NCI-H2227 treated with DMSO at 0.1 percent for 48 hours (cell line): Measurements from ENCODE around the gene MCEMP1.
A peak's percentile ranks its signal among the peaks of the same experiment; 100 is the strongest.

ENCODE experiments used
- DNase-seq: peaks from one replicate; lab custom pipeline; 2025; lab: John Stamatoyannopoulos, UW

MCEMP1 gene

DNA sequence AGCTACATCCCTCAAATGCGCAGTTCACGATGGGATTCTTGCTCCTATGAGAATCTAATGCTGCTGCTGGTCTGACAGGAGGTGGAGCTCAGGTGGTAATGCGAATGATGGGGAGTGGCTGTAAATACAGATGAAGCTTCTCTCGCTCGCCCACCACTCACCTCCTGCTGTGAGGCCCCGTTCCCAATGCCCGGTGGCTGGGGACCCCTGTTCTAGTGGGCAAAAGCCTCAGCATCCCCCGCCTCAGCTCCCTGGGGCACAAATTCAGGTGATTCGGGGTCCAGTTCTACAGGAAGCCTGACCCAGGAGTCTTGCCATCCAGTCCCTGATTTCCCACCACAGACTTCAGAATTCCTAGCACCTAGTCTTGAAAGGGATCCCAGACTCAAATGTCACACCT lies 4.4 kb upstream of the MCEMP1 start:
- no peak for DNase-seq

DNA sequence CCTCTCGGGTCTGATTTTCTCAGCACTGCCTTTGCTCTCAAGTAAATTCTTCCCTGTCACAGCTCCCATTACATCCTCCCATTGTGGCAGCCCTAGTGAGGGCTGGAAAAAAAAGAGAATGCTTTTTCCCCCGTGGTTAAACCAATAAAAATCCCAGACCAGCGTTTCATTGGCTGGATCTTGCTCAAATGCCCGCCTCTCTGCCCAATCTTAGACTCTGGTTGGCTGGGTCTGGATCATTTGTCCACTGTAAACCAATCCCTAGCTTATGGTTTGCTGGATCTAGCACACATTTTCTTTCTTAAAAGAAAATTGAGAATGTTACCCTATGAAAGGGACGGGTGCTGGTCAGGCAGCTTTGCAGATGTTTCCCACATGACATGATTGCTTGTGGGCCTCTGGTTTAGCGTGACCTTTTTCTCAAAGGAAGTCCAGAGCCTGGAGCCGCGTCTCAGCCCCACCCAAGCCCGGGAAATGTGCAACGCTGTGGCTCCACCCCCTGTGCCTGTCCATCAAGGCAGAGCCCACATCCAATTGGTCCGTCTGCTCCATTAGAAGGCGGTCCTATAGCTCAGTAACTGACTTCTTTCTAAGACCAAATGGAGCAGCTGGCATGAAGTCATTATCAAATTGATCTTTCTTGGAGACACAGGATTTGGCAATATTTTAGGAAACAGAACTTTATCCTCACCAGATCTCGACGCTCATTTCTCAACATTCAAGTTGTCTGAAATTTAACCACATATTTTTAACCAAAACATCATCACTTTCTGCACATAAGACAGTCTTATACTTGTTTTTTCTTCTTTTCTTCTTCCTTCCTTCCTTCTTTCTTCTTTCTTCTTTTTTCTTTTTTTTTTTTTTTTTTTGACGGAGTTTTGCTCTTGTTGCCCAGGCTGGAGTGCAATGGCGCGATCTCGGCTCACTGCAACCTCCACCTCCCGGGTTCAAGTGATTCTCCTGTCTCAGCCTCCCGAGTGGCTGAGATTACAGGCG lies 2.6 kb upstream of the MCEMP1 start:
- no peak for DNase-seq

DNA sequence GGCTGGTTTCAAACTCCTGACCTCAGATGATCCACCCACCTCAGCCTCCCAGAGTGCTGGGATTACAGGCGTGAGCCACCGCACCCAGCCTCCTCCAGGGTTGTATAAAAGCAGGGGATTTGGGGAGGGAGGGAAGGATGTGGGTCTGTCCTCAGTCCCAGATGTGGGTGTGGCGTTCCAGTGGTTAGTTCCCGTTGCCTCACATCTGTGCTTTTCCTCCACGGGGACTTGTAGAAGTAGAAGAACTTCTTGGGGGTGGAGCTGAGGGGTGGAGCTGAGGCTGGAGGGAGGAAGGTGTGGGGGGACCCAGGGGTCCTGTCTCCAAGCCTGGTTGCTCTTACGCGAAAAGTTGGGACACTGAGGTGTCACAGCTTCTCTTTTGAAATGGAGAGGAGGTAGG lies 514 bp upstream of the MCEMP1 start:
- DNase-seq: no peak

DNA sequence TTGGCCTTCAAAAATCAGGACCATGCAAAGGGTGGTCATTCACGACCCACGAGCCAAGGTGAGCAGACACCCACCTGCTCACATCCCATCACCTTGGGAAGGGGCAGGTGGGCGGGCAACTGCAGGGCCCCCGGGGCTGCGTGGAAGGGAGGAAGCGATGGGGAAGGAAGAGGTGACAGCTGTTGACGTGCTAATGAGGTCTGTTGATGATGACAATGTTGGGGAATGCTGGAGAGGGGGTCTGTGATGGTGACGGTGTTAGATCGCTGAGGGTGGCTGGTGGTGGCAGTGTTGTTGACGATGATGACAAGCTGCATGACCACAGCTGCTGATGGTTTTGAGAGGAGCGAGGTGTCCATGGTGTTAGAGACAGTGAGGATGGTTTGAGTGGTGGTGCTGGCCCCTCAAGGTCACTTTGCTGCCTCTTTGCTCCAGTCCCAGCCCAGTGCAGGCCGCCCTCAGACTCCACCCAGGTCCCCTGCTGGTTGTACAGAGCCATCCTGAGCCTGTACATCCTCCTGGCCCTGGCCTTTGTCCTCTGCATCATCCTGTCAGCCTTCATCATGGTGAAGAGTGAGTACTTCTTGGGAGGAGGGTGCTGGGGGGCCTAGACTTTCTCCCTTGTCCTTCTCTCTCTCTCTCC lies 900 bp downstream of the MCEMP1 start:
- DNase-seq: no peak

DNA sequence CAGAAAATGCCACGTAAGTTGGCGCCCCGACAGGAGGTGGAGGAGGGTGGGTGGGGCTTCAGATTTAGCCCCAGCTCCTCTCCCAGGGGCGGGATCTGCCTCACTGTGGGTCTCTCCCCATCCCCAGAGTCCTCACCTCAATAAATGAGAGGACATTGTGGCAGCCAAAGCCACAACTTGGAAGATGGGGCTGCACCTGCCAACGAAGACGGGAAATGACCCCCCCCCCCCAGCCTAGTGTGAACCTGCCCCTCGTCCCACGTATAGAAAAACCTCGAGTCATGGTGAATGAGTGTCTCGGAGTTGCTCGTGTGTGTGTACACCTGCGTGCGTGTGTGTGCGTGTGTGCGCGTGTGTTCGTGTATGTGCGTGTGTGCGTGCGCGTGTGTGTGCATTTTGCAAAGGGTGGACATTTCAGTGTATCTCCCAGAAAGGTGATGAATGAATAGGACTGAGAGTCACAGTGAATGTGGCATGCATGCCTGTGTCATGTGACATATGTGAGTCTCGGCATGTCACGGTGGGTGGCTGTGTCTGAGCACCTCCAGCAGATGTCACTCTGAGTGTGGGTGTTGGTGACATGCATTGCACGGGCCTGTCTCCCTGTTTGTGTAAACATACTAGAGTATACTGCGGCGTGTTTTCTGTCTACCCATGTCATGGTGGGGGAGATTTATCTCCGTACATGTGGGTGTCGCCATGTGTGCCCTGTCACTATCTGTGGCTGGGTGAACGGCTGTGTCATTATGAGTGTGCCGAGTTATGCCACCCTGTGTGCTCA lies 2.3 kb downstream of the MCEMP1 start:
- DNase-seq: no peak

DNA sequence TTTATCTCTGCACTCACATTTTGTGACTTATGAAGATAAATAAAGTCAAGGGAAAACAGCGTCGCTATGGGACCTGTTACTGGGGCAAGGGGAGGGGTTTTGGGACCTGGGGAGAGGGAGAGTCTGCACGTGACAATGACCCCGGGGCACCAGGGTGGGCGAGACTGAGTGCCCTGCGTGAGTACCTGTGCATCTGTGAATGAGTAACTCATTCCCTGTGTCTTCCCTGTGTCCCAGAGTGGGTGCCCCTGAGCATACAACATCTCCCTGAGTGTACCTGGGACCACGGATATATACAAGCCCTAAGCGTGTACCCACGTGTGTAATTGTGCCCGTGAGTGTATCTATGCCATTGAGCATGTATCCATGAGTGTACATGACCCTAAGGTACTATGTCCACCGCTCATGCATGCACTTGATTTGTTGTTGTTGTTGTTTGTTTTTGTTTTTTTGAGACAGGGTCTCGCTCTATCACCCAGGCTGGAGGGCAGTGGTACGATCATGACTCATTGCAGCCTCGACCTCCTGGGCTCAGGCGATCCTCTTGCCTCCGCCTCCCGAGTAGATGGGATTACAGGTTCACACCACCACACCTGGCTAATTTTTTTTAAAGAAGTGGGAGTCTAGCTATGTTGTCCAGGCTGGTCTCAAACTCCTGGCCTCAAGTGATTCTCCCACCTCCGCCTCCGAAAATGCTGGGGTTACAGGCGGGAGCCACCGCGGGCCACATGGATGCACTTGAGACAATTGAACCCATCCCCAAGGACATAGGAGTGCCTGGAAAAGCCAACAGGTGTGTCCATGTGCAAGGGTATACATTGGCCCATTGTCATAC lies 3.1 kb downstream of the MCEMP1 start:
- no peak for DNase-seq

DNA sequence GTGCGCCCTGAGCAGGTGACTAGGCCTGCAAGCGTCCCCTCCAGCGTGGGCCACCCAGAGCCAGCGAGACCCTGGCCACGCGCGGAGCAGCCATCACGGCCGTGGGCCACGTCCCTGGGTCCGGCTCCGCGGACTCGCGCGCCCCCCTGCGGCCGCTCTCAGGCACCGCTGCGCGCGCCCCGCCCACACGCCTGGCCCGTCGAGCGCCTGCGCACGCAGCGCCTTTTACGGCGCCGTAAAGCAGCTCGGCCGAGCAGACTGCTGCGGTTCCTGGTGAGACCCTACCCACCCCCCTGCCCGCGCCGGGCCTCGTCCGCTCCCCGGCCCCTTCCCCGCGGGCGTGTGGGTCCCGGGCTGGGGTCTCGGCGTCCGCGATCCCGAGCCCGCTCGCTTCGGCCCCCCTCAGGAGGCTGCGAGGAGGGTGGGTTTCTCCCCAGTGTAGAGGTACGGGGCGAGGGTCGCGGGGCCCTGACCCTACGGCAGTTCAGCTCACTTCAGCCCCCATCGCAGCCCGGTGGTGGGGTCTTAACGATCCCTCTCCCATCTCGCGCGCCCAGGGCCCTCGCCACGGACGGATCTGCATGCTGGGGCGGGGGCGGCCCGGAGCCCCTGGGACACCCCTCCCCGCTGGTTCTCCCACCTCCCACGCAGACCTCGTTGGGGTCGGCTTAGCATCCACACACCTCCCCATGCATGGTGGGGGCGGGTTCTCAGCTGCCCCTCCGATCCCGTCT lies 3.9 kb downstream of the MCEMP1 start, which contains the start of gene TRAPPC5:
TSS of gene TRAPPC5 (plus strand) at position 228 of the 734 bp plus-strand sequence. CDS start 1,421 bp downstream, outside the sequence.
- peak; percentile 62 for DNase-seq

DNA sequence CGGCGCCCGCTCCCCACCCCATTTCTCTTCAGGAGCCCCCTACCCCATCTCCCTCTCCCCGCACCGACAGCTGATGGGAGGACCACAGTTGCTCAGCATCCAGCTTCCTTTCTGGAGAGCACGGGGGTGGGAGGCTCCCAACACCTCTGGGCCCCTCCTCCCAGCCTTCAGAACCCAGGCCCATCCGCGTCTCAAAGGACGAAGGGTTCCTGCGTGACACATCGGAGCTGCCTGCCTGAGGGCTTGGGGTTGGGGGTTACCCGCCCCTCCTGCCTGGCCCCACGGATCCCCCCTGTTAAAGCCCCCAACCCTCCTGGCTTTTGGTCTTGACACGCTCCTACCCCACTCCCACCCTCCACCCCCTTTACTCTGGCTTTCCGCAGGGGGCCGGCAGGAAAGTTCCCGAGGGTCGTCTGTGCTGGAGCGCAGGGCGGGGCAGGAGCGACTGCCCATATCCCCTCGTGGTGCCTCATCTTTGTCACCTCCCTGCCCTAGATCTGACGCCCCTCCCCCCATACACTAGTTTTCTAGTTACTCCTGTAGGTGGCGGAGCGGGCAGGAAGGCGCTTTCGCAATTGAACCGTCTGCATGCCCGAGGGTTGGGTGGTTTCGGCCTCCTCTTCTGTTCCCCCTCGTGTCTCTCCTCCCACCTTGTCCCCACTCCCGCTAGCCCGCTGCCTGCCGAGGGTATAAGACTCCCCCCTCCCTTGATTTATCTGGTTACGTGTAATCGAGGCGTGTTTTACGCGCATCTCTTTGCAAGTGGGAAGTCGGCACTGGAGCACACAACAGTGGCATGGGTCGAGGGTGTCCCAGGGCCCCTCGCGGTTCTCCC lies 4.7 kb downstream of the MCEMP1 start:
- no peak for DNase-seq

DNA sequence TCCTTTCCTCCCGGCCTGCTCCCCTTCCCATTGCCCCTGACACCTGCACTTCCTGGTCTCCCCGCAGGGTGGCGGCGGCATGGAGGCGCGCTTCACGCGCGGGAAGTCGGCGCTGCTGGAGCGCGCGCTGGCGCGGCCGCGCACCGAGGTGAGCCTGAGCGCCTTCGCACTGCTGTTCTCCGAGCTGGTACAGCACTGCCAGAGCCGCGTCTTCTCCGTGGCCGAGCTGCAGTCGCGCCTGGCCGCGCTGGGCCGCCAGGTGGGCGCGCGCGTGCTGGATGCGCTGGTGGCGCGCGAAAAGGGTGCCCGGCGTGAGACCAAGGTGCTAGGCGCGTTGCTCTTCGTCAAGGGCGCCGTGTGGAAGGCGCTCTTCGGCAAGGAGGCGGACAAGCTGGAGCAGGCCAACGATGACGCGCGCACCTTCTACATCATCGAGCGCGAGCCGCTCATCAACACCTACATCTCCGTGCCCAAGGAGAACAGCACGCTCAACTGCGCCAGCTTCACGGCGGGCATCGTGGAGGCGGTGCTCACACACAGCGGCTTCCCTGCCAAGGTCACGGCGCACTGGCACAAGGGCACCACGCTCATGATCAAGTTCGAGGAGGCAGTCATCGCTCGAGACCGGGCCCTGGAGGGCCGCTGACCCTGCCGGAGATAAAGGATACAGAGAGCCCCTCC lies 5.4 kb downstream of the MCEMP1 start:
- DNase-seq: no peak

DNA sequence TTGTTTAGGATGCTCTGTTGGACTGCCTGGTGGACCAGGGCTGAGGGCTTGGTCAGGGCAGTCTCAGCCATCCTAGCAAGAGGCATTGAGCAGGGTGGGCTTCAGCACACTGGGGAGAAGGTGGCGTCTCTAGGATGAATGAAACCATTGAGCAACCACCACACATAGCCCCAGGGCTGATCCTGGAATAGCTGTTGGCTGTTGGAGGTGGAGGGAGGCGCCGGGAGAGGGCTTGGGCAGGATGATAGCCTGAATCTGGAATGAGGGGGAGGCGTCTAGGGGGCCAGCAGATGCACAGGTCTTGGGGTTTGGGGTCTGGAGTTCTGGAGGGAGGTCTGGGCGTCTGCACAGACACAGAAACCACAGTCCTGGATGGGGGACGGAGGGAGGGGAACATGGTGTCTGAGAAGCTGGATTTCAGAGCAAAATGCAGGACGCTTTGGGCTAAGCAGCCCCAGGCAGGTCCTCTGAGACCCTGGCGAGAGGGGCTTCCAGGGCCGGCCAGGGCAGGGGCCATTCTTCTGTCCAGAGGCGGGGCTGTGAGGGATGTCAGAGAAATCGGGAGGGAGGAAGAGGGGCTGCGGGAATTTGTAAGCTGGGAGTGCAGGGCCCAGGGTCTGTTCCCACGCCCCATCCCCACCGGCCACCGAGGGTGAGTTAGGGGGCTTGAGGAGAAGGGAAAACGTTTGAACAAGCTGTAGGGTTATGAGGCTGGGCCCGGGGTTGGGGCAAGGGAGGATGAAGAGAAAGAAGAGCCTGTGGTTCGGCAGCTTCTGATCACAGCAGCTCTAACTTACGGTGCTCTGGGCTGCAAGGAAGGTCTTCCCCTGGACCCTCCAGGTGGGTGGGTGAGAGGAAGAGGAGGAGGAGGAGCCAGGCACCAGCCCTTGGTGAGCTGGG lies 8.9 kb downstream of the MCEMP1 start:
- DNase-seq: no peak

DNA sequence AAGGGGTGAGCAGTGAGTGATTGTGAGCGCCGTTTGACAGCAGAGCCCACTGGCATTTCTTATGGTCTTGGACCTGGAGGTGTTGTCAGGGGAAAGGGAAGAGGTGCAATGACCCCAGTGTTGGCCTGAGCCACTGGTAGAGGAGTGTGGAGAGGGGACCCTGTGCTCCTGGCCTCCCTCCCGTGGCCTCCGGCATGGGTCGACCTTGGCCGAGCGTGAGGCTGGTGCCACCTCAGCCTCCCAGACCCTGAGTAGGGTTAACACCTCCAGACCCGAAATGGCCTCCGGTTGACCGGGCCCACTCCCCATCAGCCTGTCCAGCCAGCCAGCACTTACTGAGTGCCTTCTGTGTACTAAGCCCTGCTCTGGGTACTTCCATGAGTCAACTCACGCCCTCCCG lies 10.3 kb downstream of the MCEMP1 start:
- DNase-seq: no peak

DNA sequence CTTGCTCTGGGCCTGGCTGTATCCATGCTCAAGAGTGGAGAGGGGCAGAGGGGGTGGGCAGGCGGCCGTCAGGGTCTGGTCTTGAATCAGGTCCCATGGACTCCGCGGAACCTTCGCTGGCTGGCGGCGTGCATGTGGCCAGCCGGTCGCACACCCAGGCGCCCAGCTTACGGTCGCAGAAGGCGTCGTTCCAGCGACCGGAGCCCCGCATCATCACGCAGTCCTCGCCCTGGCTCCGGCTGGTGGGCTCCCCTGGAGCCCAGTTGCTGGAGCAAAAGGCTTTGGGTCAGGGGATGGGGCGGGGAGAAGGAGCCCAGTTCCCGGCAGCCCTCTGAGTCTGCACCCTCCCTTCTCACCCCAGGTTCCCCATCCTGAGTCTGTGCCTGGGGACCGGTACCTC lies 12.3 kb downstream of the MCEMP1 start:
- DNase-seq: no peak

DNA sequence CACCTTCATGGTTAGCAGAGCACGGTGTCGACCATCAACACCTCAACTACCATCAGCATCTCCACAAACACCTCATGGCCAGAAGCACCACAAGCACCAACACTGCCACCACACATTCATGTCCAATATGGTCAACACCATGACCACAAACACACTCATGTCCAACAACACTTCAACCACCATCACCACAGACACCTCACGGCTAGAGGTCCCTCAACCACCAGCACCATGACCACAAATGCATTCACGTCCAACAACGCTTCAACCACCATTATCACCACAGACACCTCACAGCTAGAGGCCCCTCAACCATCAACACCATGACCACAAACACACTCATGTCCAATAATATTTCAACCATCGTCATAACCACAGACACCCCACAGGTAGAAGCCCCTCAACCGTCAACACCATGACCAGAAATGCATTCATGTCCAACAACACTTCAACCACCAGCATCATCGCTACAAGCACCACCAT lies 13.9 kb downstream of the MCEMP1 start:
- no peak for DNase-seq

DNA sequence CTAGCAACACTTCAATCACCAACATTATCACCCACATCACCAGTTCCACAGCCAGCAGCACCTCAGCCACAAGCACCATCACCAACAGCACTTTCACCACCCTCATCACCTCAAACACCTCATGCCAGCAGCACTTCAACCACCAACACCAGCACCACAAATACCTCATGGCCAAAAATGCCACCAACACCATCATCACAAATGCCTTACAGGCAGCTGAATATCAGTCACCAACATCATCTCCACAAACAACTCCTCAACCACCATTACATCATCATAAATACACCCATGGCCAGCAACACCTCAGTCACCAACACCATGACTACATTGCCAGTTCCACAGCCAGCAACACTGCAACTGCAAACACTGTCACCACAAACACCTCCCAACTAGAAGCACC lies 14.6 kb downstream of the MCEMP1 start:
- DNase-seq: no peak

DNA sequence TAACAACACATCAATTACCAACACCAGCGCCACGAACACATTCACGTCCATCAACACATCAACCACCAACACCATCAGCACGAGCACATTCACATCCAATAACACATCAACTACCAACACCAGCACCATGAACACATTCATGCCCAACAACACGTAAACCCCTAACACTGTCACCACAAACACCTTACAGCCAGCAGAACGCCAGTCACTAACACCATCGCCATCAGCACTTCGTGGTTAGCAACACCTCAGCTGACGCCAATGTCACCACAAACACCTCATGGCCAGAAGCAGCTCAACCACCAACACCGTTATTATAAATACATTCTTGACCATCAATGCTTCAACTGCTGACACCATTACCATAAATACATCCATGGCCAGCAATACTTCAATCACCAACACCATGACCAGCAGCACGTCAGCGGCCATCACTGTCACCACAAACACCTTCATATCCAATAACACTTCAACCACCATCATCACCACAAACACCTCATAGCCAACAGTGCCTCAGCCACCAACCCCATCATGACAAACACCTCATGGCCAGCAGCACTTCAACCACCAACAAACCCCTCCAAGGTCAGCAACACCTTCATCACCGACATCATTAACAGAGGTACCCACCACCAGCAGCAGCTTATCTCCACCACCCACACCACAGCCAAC lies 15.7 kb downstream of the MCEMP1 start:
- DNase-seq: no peak

DNA sequence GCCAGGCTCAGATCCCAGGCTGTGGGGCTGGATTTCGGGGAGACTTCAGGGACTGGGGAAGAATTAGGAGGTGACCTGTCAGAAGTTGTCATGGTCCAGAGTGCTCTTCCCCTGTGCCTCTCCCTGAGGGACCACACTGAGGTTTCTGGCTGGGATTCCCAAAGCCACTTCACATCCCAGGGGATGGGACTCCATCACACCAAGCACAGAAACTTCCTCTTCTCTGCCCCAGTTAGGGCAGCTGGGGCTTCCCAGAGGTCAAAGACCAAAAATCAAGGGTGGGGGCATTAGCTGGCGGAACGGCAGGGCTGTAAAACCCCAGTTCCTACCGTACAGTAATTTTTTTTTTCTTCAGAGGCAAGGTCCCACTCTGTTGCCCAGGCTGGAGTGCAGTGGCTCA lies 17.6 kb downstream of the MCEMP1 start:
- DNase-seq: no peak

DNA sequence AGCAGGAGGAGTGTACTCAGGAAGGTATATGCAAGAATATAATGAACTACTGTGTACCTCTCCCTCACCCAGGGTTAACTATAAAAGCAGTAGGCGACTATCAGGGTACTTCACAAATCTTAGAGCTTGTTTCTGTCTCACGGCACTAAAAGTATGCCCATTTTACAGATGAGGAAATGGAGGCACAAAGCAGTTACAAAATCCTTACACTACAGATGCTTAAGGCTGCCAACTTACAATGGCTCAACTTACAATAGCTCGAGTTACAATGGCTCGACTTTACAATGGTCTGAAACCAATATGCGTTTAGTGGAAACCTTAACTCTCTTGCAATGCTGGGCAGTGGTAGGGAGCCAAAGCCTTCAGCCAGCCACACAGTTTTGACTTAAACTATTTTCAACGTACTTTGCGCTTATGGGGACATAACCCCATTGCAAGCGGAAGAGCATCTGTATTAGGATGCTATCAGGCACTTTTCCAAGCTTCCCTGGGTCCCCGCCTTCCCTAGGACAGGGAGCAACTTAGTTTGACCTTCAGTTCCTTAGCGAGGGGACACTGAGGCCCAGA lies 20.9 kb downstream of the MCEMP1 start:
- DNase-seq: no peak
